NCI-H510A treated with DMSO at 0.1 percent for 48 hours (cell line): Measurements from ENCODE around the gene TAT.
"Not testable (repeated sequence)": the region's sequence is repeated elsewhere in the genome, so short reads cannot be mapped to it uniquely, and the experiment has no call there.

Source experiments
- DNase-seq: peaks from one replicate; lab custom pipeline; 2025; lab: John Stamatoyannopoulos, UW

Gene TAT

GRCh38 chr16:71584543-71585317, 7.8 kb upstream of the TAT start:
- DNase-seq: no peak

- DNase-seq: not testable (repeated sequence)
These were observed 5.6 kb upstream of the TAT start for GRCh38 chr16:71582553-71582848.

- no peak for DNase-seq
These were observed 2.2 kb downstream of the TAT start for GRCh38 chr16:71574702-71575101.

GRCh38 chr16:71573387-71574094, 3.4 kb downstream of the TAT start:
- no peak for DNase-seq

- no peak for DNase-seq
These were observed 4.3 kb downstream of the TAT start for GRCh38 chr16:71572497-71573116.

GRCh38 chr16:71570144-71570543, 6.7 kb downstream of the TAT start:
- DNase-seq: no peak

- no peak for DNase-seq
These were observed 7.3 kb downstream of the TAT start for GRCh38 chr16:71569621-71570020.

- DNase-seq: no peak
These were observed 8.3 kb downstream of the TAT start for GRCh38 chr16:71568551-71568950.

GRCh38 chr16:71567931-71568330, 9.0 kb downstream of the TAT start:
- DNase-seq: no peak

GRCh38 chr16:71565812-71566700, 10.8 kb downstream of the TAT start:
- no peak for DNase-seq

- no peak for DNase-seq
These were observed 12.4 kb downstream of the TAT start for GRCh38 chr16:71564335-71564967.

GRCh38 chr16:71562552-71562951, 14.3 kb downstream of the TAT start:
- DNase-seq: no peak

GRCh38 chr16:71561886-71562285, 15.0 kb downstream of the TAT start:
- not testable (repeated sequence) for DNase-seq

GRCh38 chr16:71559855-71560254, 17.0 kb downstream of the TAT start:
- no peak for DNase-seq

- no peak for DNase-seq
These were observed 18.8 kb downstream of the TAT start for GRCh38 chr16:71557954-71558582.

GRCh38 chr16:71557299-71557698, 19.6 kb downstream of the TAT start:
- no peak for DNase-seq

GRCh38 chr16:71555230-71555891, 21.5 kb downstream of the TAT start:
- no peak for DNase-seq

GRCh38 chr16:71552698-71553503, 24.0 kb downstream of the TAT start:
- DNase-seq: no peak

GRCh38 chr16:71547168-71547567, 29.7 kb downstream of the TAT start:
- no peak for DNase-seq

- no peak for DNase-seq
These were observed 34.5 kb downstream of the TAT start for GRCh38 chr16:71542377-71542776.
